GM21447 (cell line): ENCODE data around the gene BMF.
"Not testable (repeated sequence)": the region's sequence is repeated elsewhere in the genome, so short reads cannot be mapped to it uniquely, and the experiment has no call there.

ENCODE experiments used
- ATAC-seq: cut with Tn5 transposase; IDR thresholded peaks from one replicate; pipeline ENCODE4 v1.9.1; 2021; ENCODE audit not compliant: unreplicated experiment

BMF gene

GRCh38 chr15:40108855-40109735 lies at the start of gene BMF:
TSS of gene BMF (minus strand) at chr15:40108879. CDS start at chr15:40106086, 2,793 bp downstream.
- peak; percentile 46 for ATAC-seq

GRCh38 chr15:40157778-40158447 lies 49.2 kb upstream of the BMF start:
- no peak for ATAC-seq

- no peak for ATAC-seq
Measured at GRCh38 chr15:40155270-40155910, 46.7 kb upstream of the BMF start.

GRCh38 chr15:40154821-40155220 lies 46.1 kb upstream of the BMF start:
- not testable (repeated sequence) for ATAC-seq

GRCh38 chr15:40151991-40152390 lies 43.3 kb upstream of the BMF start:
- ATAC-seq, result no peak

- ATAC-seq, result no peak
Measured at GRCh38 chr15:40151499-40151898, 42.8 kb upstream of the BMF start.

GRCh38 chr15:40150163-40150925 lies 41.7 kb upstream of the BMF start:
- no peak for ATAC-seq

- no peak for ATAC-seq
Measured at GRCh38 chr15:40149339-40149738, 40.7 kb upstream of the BMF start.

GRCh38 chr15:40146037-40146436 lies 37.4 kb upstream of the BMF start:
- no peak for ATAC-seq

- no peak for ATAC-seq
Measured at GRCh38 chr15:40142428-40142827, 33.7 kb upstream of the BMF start.

- ATAC-seq, result not testable (repeated sequence)
Measured at GRCh38 chr15:40138201-40138570, 29.5 kb upstream of the BMF start.

- no peak for ATAC-seq
Measured at GRCh38 chr15:40137303-40138200, 28.9 kb upstream of the BMF start.

- ATAC-seq, result no peak
Measured at GRCh38 chr15:40136470-40137302, 28.0 kb upstream of the BMF start.

- not testable (repeated sequence) for ATAC-seq
Measured at GRCh38 chr15:40135846-40136450, 27.3 kb upstream of the BMF start.

- no peak for ATAC-seq
Measured at GRCh38 chr15:40134885-40135284, 26.2 kb upstream of the BMF start.

GRCh38 chr15:40133544-40133943 lies 24.9 kb upstream of the BMF start:
- no peak for ATAC-seq

GRCh38 chr15:40130799-40131502 lies 22.3 kb upstream of the BMF start:
- ATAC-seq, result no peak

- no peak for ATAC-seq
Measured at GRCh38 chr15:40130118-40130517, 21.4 kb upstream of the BMF start.
